Measurements from ENCODE around the gene ZNF652. TPM values are rescaled to one million over a fixed set of nuclear protein-coding genes. Genes with fewer than 3 reads are reported as not detected.
A peak's percentile ranks its signal among the peaks of the same experiment; 100 is the strongest.

ZNF652 gene
- polyA plus RNA-seq (2013, experiment 1 of 2): 13.5 TPM
- polyA plus RNA-seq (2013, experiment 2 of 2): 17.9 TPM

DNA sequence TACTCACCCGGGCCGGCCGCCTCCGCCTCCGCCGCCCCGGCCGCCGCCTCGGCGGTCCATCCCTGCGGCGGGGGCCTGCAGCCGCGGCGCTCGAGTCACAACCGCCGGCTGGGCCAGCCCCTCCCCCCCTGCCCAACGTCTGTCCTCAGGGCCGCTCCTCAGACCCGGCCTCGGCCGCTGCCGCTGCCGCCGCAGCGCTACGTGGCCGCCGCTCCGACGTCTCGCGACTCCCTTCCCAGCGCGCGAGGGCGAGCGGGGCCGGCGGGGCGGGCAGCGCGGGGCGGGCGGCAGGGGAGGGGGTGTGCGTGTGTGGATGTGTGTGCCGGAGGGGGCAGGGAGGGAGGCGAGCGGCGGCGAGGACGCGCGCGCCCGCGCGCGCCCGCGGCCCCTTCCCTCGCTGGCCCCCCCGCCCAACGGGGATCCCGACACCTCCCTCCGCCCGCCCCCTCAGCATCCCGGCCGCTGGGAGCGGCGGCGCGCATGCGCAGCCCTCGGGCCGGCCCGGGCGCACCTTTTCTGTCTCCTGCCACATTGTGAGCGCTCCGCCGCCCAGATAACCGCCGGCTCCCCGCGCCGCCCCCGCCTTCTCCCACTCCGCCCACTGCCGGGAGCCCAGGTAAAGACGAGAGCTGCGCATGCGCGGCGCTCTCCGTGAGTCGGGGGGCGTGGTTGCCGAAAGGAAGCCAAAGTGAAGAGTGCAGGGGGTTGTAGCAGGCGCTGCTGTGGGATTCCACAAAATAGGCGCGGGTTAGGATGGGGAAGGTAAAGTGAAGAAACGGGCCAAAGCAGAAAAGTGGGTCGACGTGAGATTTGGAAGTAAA, at the start of gene ZNF652:
TSS of gene ZNF652 (minus strand) at position 349 of the 821 bp plus-strand sequence. CDS start 44,525 bp downstream, outside the sequence.
- Histone ChIP-seq H3K9ac (ENCODE audit: low read depth, low read length) (peak within 1 kb of the TSS; percentile 93), H3K27ac (ENCODE audit: low read depth, low read length) (peak within 1 kb of the TSS; percentile 90; the same call in 1 of the 2 replicates), H3K36me3 (ENCODE audit: insufficient read depth, low read length) (no peaks in the 10 kb centered on the region), H3K4me3 (ENCODE audit: low read length) (peak within 1 kb of the TSS; percentile 88), H3K27me3 (ENCODE audit: insufficient read depth, low read length) (no peaks in the 10 kb centered on the region), H3K9me3 (ENCODE audit: insufficient read depth, low read depth, low read length) (no peaks in the 10 kb centered on the region), H3K4me1 (ENCODE audit: insufficient read depth, low read length) (peaks cover 29% of the 10 kb centered on the region)
- under 1% methylated on average over 102 of the region's 106 CpGs for WGBS

DNA sequence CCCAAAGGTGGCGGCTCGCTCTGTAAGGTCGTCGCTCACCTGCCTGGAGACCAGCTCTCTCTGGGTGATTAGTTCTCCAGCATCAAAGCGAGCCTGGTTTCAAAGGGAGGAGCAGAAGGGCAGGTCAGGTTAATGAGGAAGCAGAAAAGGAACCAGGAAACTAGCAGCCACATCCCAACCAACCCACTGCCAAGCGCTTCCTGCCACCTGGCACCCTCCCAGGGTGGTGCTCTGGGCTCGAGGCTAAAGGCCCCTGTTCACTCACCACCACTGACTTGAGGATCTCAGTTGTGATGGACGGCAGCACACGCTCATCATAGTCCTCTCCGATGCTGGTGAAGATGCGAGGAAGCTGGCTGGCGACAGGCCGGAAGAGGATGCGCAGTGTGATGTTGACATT, 47.0 kb upstream of the ZNF652 start:
- no peak overlapping the region for H3K27ac ChIP-seq (ENCODE audit: low read depth, low read length)
- H3K4me1 ChIP-seq (ENCODE audit: insufficient read depth, low read length): peaks cover 5% of the 10 kb centered on the region; the same call in 1 of the 2 replicates
- H3K4me3 ChIP-seq (ENCODE audit: low read length): no peak overlapping the region
- no peak overlapping the region for H3K9ac ChIP-seq (ENCODE audit: low read depth, low read length)
- 94% methylated on average over 14 of the region's 14 CpGs for WGBS
- H3K9me3 ChIP-seq (ENCODE audit: insufficient read depth, low read depth, low read length): no peaks in the 10 kb centered on the region
- no peaks in the 10 kb centered on the region for H3K27me3 ChIP-seq (ENCODE audit: insufficient read depth, low read length)
- H3K36me3 ChIP-seq (ENCODE audit: insufficient read depth, low read length): peaks cover 89% of the 10 kb centered on the region

DNA sequence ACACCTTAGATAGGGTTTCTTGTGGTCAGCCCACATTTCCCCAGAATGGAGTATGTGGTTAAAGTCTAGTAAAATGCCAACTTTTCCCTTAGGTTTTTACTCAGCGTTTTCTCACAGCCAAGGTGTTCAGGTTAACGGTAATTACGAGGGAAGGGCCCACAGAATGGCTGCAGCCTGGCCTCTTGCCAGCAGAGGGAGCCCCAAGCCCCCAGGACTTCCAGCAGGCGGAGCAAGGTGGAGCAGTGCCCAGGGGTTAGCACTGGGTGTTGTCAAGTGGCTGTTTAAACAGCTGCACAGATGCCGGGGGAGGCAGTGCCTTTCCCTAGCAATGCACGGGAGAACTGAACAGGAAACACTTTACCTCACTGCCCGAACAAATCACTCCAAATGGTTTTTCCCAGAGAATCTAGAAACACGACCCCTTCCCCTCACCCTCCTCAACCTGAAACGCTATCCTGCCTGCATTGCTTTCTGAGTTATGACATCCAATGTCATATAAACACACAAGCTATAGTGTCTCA, 46.0 kb upstream of the ZNF652 start:
- peaks cover 98% of the 10 kb centered on the region for H3K36me3 ChIP-seq (ENCODE audit: insufficient read depth, low read length)
- no peak overlapping the region for H3K9ac ChIP-seq (ENCODE audit: low read depth, low read length)
- no peaks in the 10 kb centered on the region for H3K27me3 ChIP-seq (ENCODE audit: insufficient read depth, low read length)
- no peak overlapping the region for H3K27ac ChIP-seq (ENCODE audit: low read depth, low read length)
- no peaks in the 10 kb centered on the region for H3K9me3 ChIP-seq (ENCODE audit: insufficient read depth, low read depth, low read length)
- 46% methylated on average over 9 of the region's 9 CpGs for WGBS
- H3K4me1 ChIP-seq (ENCODE audit: insufficient read depth, low read length): no peaks in the 10 kb centered on the region
- H3K4me3 ChIP-seq (ENCODE audit: low read length): no peak overlapping the region

GRCh38 chr17:49407086-49407485, 45.0 kb upstream of the ZNF652 start:
- Histone ChIP-seq H3K9me3 (ENCODE audit: insufficient read depth, low read depth, low read length) (no peaks in the 10 kb centered on the region), H3K9ac (ENCODE audit: low read depth, low read length) (no peak overlapping the region), H3K27ac (ENCODE audit: low read depth, low read length) (no peak overlapping the region), H3K27me3 (ENCODE audit: insufficient read depth, low read length) (no peaks in the 10 kb centered on the region), H3K4me1 (ENCODE audit: insufficient read depth, low read length) (no peaks in the 10 kb centered on the region), H3K36me3 (ENCODE audit: insufficient read depth, low read length) (peaks cover 93% of the 10 kb centered on the region), H3K4me3 (ENCODE audit: low read length) (no peak overlapping the region)
- WGBS: 96% methylated on average over 9 of the region's 9 CpGs

DNA sequence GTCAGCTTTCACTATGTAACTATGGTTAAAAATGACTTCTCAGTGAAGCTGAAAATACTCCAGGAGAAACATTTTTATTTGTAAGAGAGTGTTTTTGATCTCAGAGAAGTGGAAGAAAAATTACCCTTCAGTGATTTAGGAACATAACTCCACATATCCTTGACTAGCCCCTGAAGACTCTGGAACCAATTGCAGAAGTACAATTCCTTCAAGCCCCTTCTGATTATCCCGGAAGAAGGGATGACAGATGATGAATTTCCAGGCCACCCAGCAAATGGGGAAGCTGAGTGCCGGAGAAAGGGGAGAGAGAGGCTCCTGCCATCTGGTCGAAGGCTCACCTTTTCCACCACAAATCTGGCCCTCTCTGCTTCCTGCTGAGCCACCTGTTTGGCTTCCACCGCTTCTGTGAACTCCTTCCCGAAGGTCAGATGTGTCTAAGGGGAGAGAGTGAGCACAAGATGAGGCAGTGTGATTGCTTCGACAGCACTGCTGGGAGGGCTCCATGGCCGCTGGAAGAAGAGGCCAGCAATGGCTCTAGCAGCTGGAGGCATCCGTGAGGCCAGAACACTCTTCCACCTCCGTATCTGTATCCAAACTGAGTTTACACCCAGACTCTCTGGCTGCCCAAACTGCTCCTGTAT, 44.5 kb upstream of the ZNF652 start:
- WGBS: 96% methylated on average over 9 of the region's 9 CpGs
- H3K4me1 ChIP-seq (ENCODE audit: insufficient read depth, low read length): no peaks in the 10 kb centered on the region
- H3K9me3 ChIP-seq (ENCODE audit: insufficient read depth, low read depth, low read length): no peaks in the 10 kb centered on the region
- H3K9ac ChIP-seq (ENCODE audit: low read depth, low read length): no peak overlapping the region
- H3K4me3 ChIP-seq (ENCODE audit: low read length): no peak overlapping the region
- H3K27me3 ChIP-seq (ENCODE audit: insufficient read depth, low read length): no peaks in the 10 kb centered on the region
- peaks cover 87% of the 10 kb centered on the region for H3K36me3 ChIP-seq (ENCODE audit: insufficient read depth, low read length)
- no peak overlapping the region for H3K27ac ChIP-seq (ENCODE audit: low read depth, low read length)

- Histone ChIP-seq H3K9ac (ENCODE audit: low read depth, low read length) (no peak overlapping the region), H3K4me3 (ENCODE audit: low read length) (no peak overlapping the region), H3K36me3 (ENCODE audit: insufficient read depth, low read length) (peaks cover 71% of the 10 kb centered on the region), H3K27me3 (ENCODE audit: insufficient read depth, low read length) (no peaks in the 10 kb centered on the region), H3K9me3 (ENCODE audit: insufficient read depth, low read depth, low read length) (no peaks in the 10 kb centered on the region), H3K4me1 (ENCODE audit: insufficient read depth, low read length) (no peaks in the 10 kb centered on the region), H3K27ac (ENCODE audit: low read depth, low read length) (no peak overlapping the region)
- WGBS: 95% methylated on average over 14 of the region's 14 CpGs
Observed at GRCh38 chr17:49404906-49405305, 42.9 kb upstream of the ZNF652 start.

GRCh38 chr17:49404361-49404760, 42.3 kb upstream of the ZNF652 start:
- Histone ChIP-seq H3K4me1 (ENCODE audit: insufficient read depth, low read length) (no peaks in the 10 kb centered on the region), H3K9me3 (ENCODE audit: insufficient read depth, low read depth, low read length) (no peaks in the 10 kb centered on the region), H3K36me3 (ENCODE audit: insufficient read depth, low read length) (peaks cover 67% of the 10 kb centered on the region), H3K4me3 (ENCODE audit: low read length) (no peak overlapping the region), H3K9ac (ENCODE audit: low read depth, low read length) (no peak overlapping the region), H3K27me3 (ENCODE audit: insufficient read depth, low read length) (no peaks in the 10 kb centered on the region), H3K27ac (ENCODE audit: low read depth, low read length) (no peak overlapping the region)
- WGBS: 95% methylated on average over 12 of the region's 12 CpGs

DNA sequence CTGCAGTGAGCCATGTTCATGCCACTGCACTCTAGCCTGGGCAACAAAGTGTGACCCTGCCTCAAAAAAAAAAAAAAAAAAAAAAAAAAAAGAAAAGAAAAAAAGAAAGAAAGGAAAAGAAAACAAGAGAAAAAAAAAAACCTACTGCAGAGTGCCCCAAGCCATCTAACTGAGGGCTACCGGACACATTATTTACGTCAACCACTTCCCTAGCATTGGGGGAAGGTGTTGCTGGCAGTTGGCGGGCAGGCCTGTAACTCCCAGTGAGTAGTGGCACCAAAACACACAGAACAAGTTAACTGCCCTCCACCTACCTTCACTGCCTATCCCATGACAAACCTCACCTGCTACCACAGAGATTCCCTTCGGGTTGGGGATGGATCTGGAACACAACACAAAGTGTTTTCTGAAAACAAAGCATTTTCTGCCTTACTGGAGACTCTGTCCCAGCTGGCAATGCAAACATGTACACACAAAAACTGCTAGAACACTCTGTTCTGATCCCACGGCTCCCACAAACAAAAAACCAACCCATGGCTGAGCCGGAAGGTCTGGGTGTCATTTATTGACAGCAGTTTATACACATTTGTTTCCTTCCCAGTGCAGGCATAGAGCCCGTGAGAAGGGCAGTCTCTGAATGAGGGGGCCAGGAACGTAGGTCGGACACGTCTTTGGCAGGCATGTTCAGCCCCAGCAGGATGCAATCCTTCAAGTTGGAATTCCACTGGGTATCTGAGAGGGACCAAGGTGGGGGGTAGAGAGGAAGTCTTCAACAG, 41.7 kb upstream of the ZNF652 start:
- Histone ChIP-seq H3K9me3 (ENCODE audit: insufficient read depth, low read depth, low read length) (no peaks in the 10 kb centered on the region), H3K4me3 (ENCODE audit: low read length) (no peak overlapping the region), H3K36me3 (ENCODE audit: insufficient read depth, low read length) (peaks cover 60% of the 10 kb centered on the region), H3K27me3 (ENCODE audit: insufficient read depth, low read length) (no peaks in the 10 kb centered on the region), H3K4me1 (ENCODE audit: insufficient read depth, low read length) (no peaks in the 10 kb centered on the region), H3K9ac (ENCODE audit: low read depth, low read length) (no peak overlapping the region), H3K27ac (ENCODE audit: low read depth, low read length) (no peak overlapping the region)
- 95% methylated on average over 10 of the region's 10 CpGs for WGBS

- H3K9ac ChIP-seq (ENCODE audit: low read depth, low read length): no peak overlapping the region
- no peaks in the 10 kb centered on the region for H3K9me3 ChIP-seq (ENCODE audit: insufficient read depth, low read depth, low read length)
- no peak overlapping the region for H3K4me3 ChIP-seq (ENCODE audit: low read length)
- no peak overlapping the region for H3K27ac ChIP-seq (ENCODE audit: low read depth, low read length)
- H3K27me3 ChIP-seq (ENCODE audit: insufficient read depth, low read length): no peaks in the 10 kb centered on the region
- WGBS: 96% methylated on average over 6 of the region's 6 CpGs
- H3K4me1 ChIP-seq (ENCODE audit: insufficient read depth, low read length): no peaks in the 10 kb centered on the region
- peaks cover 51% of the 10 kb centered on the region for H3K36me3 ChIP-seq (ENCODE audit: insufficient read depth, low read length)
Observed at GRCh38 chr17:49402706-49403105, 40.7 kb upstream of the ZNF652 start.

GRCh38 chr17:49401971-49402611, 40.0 kb upstream of the ZNF652 start:
- no peaks in the 10 kb centered on the region for H3K4me1 ChIP-seq (ENCODE audit: insufficient read depth, low read length)
- no peaks in the 10 kb centered on the region for H3K9me3 ChIP-seq (ENCODE audit: insufficient read depth, low read depth, low read length)
- no peaks in the 10 kb centered on the region for H3K27me3 ChIP-seq (ENCODE audit: insufficient read depth, low read length)
- H3K27ac ChIP-seq (ENCODE audit: low read depth, low read length): no peak overlapping the region
- no peak overlapping the region for H3K4me3 ChIP-seq (ENCODE audit: low read length)
- 87% methylated on average over 6 of the region's 6 CpGs for WGBS
- peaks cover 45% of the 10 kb centered on the region for H3K36me3 ChIP-seq (ENCODE audit: insufficient read depth, low read length)
- no peak overlapping the region for H3K9ac ChIP-seq (ENCODE audit: low read depth, low read length)

Measured in HUES64 (cell line).